ENCODE results near the gene LRMDA. TPM values are rescaled to one million over a fixed set of nuclear protein-coding genes. Genes with fewer than 3 reads are reported as not detected.

The LRMDA gene
- total RNA-seq, 2 experiments from 2014 or later, result not detected

GRCh38 chr10:76560338-76560737, 1128.9 kb downstream of the LRMDA start:
- no peak overlapping the region for H3K4me3 Mint-ChIP-seq
- POLR2A ChIA-PET, result no interaction called here
- no peak overlapping the region for H3K27ac ChIP-seq (ENCODE audit: low read depth in 1 of 2, low read length in 2 of 2)
- H3K4me1 Mint-ChIP-seq (ENCODE audit: low read depth), result no peaks in the 10 kb centered on the region
- H3K9me3 Mint-ChIP-seq, result no peaks in the 10 kb centered on the region
- H3K4me1 ChIP-seq (ENCODE audit: insufficient read depth, low read length), result no peaks in the 10 kb centered on the region
- intact Hi-C loops (cut with DNase I, micrococcal nuclease), result no loop called here
- no peaks in the 10 kb centered on the region for H3K27me3 Mint-ChIP-seq
- CTCF ChIA-PET, result no interaction called here
- no peaks in the 10 kb centered on the region for H3K36me3 Mint-ChIP-seq (ENCODE audit: low read depth)
- no peak for ATAC-seq (ENCODE audit: poor library complexity)
- no peaks in the 10 kb centered on the region for H3K36me3 ChIP-seq (ENCODE audit: insufficient read depth, low read length)
- no peak overlapping the region for H3K4me3 ChIP-seq (ENCODE audit: low read length)
- no peak for DNase-seq
- H3K27ac Mint-ChIP-seq, result no peak overlapping the region
- H3K27me3 ChIP-seq (ENCODE audit: control insufficient read depth in 1 of 2, insufficient read depth in 2 of 2, low read length in 2 of 2), result no peaks in the 10 kb centered on the region
- TF ChIP-seq CTCF (IDR thresholded peaks at IDR 0.05), result no peak
- H3K9me3 ChIP-seq (ENCODE audit: control insufficient read depth in 1 of 2, insufficient read depth in 1 of 2, low read length in 2 of 2), result peaks cover 0 to 5% of the 10 kb centered on the region in 2 experiments

- no peak overlapping the region for H3K27ac Mint-ChIP-seq
- no peaks in the 10 kb centered on the region for H3K27me3 Mint-ChIP-seq
- H3K4me3 ChIP-seq (ENCODE audit: low read length), result no peak overlapping the region
- POLR2A ChIA-PET, result no interaction called here
- no peak overlapping the region for H3K27ac ChIP-seq (ENCODE audit: low read depth in 1 of 2, low read length in 2 of 2)
- no peaks in the 10 kb centered on the region for H3K9me3 ChIP-seq (ENCODE audit: control insufficient read depth in 1 of 2, insufficient read depth in 1 of 2, low read length in 2 of 2)
- H3K9me3 Mint-ChIP-seq, result no peaks in the 10 kb centered on the region
- CTCF ChIA-PET, result no interaction called here
- H3K27me3 ChIP-seq (ENCODE audit: control insufficient read depth in 1 of 2, insufficient read depth in 2 of 2, low read length in 2 of 2), result no peaks in the 10 kb centered on the region
- intact Hi-C loops (cut with DNase I, micrococcal nuclease), result no loop called here
- ATAC-seq (ENCODE audit: poor library complexity) (no peak), DNase-seq (no peak)
- no peaks in the 10 kb centered on the region for H3K4me1 Mint-ChIP-seq (ENCODE audit: low read depth)
- no peaks in the 10 kb centered on the region for H3K36me3 ChIP-seq (ENCODE audit: insufficient read depth, low read length)
- no peak overlapping the region for H3K4me3 Mint-ChIP-seq
- H3K4me1 ChIP-seq (ENCODE audit: insufficient read depth, low read length), result no peaks in the 10 kb centered on the region
- H3K36me3 Mint-ChIP-seq (ENCODE audit: low read depth), result no peaks in the 10 kb centered on the region
- no peak for TF ChIP-seq CTCF (IDR thresholded peaks at IDR 0.05)
Measured at GRCh38 chr10:76563286-76563685, 1131.9 kb downstream of the LRMDA start.

- H3K4me3 Mint-ChIP-seq, result no peak overlapping the region
- Histone ChIP-seq H3K27ac (ENCODE audit: low read depth in 1 of 2, low read length in 2 of 2) (no peak overlapping the region), H3K27me3 (ENCODE audit: control insufficient read depth in 1 of 2, insufficient read depth in 2 of 2, low read length in 2 of 2) (no peaks in the 10 kb centered on the region), H3K4me1 (ENCODE audit: insufficient read depth, low read length) (no peaks in the 10 kb centered on the region), H3K9me3 (ENCODE audit: control insufficient read depth in 1 of 2, insufficient read depth in 1 of 2, low read length in 2 of 2) (no peaks in the 10 kb centered on the region), H3K36me3 (ENCODE audit: insufficient read depth, low read length) (no peaks in the 10 kb centered on the region), H3K4me3 (ENCODE audit: low read length) (no peak overlapping the region)
- H3K27ac Mint-ChIP-seq, result no peak overlapping the region
- H3K9me3 Mint-ChIP-seq, result peaks cover 5% of the 10 kb centered on the region
- intact Hi-C loops (cut with DNase I, micrococcal nuclease), result no loop called here
- ChIA-PET POLR2A (no interaction called here), CTCF (no interaction called here)
- no peaks in the 10 kb centered on the region for H3K36me3 Mint-ChIP-seq (ENCODE audit: low read depth)
- H3K27me3 Mint-ChIP-seq, result no peaks in the 10 kb centered on the region
- ATAC-seq (ENCODE audit: poor library complexity) (no peak), DNase-seq (no peak)
- no peaks in the 10 kb centered on the region for H3K4me1 Mint-ChIP-seq (ENCODE audit: low read depth)
- no peak for TF ChIP-seq CTCF (IDR thresholded peaks at IDR 0.05)
Measured at GRCh38 chr10:76572021-76572420, 1140.6 kb downstream of the LRMDA start.
